SK-N-MC (cell line): ENCODE measurements around the gene ANKRD36B.
"Not testable (repeated sequence)": the region's sequence is repeated elsewhere in the genome, so short reads cannot be mapped to it uniquely, and the experiment has no call there.

Experiments used
- EZH2 ChIP-seq: fragments of 200-600 bp; sonication (generic); IDR thresholded peaks from one replicate; pipeline ENCODE4 v1.6.1; 2017; ENCODE audit warnings: antibody characterized with exemption
- FOXP2 ChIP-seq: optimal IDR thresholded peaks from 2 replicates; pipeline ENCODE3; 2011; ENCODE audit warnings: mild to moderate bottlenecking, moderate library complexity; ENCODE audit not compliant: insufficient read depth; ENCODE audit errors: extremely low read length, control extremely low read depth
- POLR2AphosphoS5 ChIP-seq: IDR thresholded peaks from 2 replicates; pipeline ENCODE4 v1.6.1; 2012; ENCODE audit warnings: mild to moderate bottlenecking, low read depth, low read length, borderline replicate concordance

GRCh38 chr2:97589257-97589597 is 450 bp downstream of the ANKRD36B start:
- not testable (repeated sequence) for TF ChIP-seq EZH2, FOXP2, POLR2AphosphoS5
